ENCODE results near the gene NBAS. TPM values are rescaled to one million over a fixed set of nuclear protein-coding genes. Genes with fewer than 3 reads are reported as not detected.

The NBAS gene
- total RNA-seq, 1 experiment from 2014 or later = 46.4 TPM

- no peak for DNase-seq (ENCODE audit: unreplicated experiment)
- Mint-ChIP-seq H3K4me1 (ENCODE audit: insufficient read depth, unreplicated experiment) (peaks cover 7% of the 10 kb centered on the region), H3K9me3 (ENCODE audit: unreplicated experiment) (no peaks in the 10 kb centered on the region), H3K27ac (ENCODE audit: low read depth, unreplicated experiment) (no peak overlapping the region), H3K27me3 (ENCODE audit: insufficient read depth, unreplicated experiment) (no peaks in the 10 kb centered on the region), H3K4me3 (ENCODE audit: unreplicated experiment) (no peak overlapping the region), H3K36me3 (ENCODE audit: insufficient read depth, unreplicated experiment) (peaks cover 5% of the 10 kb centered on the region)
- TF ChIP-seq CTCF (IDR thresholded peaks at IDR 0.05; ENCODE audit: unreplicated experiment) = no peak
- BruUV-seq (replicated peaks) = no TSS peak
- intact Hi-C loops (cut with micrococcal nuclease) = no loop called here
- ChIA-PET CTCF (interaction anchor here (0.5 to 5.1 kb wide), 3 partner anchors 9 to 926 kb away, joined by 3 to 67 read pairs (median 3); no protein-coding TSS in a partner anchor), POLR2A (interaction anchor here (1.7 kb wide), 1 partner anchor 23 kb away, joined by 4 read pairs; the partner anchor contains the start of gene NBAS)
Measured at GRCh38 chr2:15584767-15585469, 23.8 kb upstream of the NBAS start.

GRCh38 chr2:15584316-15584715 lies 23.2 kb upstream of the NBAS start:
- H3K36me3 Mint-ChIP-seq (ENCODE audit: insufficient read depth, unreplicated experiment) = peaks cover 5% of the 10 kb centered on the region
- no peaks in the 10 kb centered on the region for H3K27me3 Mint-ChIP-seq (ENCODE audit: insufficient read depth, unreplicated experiment)
- H3K4me1 Mint-ChIP-seq (ENCODE audit: insufficient read depth, unreplicated experiment) = peaks cover 7% of the 10 kb centered on the region
- no peak overlapping the region for H3K27ac Mint-ChIP-seq (ENCODE audit: low read depth, unreplicated experiment)
- DNase-seq (ENCODE audit: unreplicated experiment) = no peak
- no TSS peak for BruUV-seq (replicated peaks)
- TF ChIP-seq CTCF (IDR thresholded peaks at IDR 0.05; ENCODE audit: unreplicated experiment) = no peak
- intact Hi-C loops (cut with micrococcal nuclease) = no loop called here
- ChIA-PET CTCF (interaction anchor here (0.5 to 0.7 kb wide), 2 partner anchors 265 to 927 kb away, joined by 3 read pairs; no protein-coding TSS in a partner anchor), POLR2A (interaction anchor here (1.7 kb wide), 1 partner anchor 23 kb away, joined by 4 read pairs; the partner anchor contains the start of gene NBAS)
- no peaks in the 10 kb centered on the region for H3K9me3 Mint-ChIP-seq (ENCODE audit: unreplicated experiment)
- H3K4me3 Mint-ChIP-seq (ENCODE audit: unreplicated experiment) = no peak overlapping the region

GRCh38 chr2:15583826-15584225 lies 22.7 kb upstream of the NBAS start:
- POLR2A ChIA-PET = no interaction called here
- TF ChIP-seq CTCF (IDR thresholded peaks at IDR 0.05; ENCODE audit: unreplicated experiment) = no peak
- Mint-ChIP-seq H3K27ac (ENCODE audit: low read depth, unreplicated experiment) (no peak overlapping the region), H3K36me3 (ENCODE audit: insufficient read depth, unreplicated experiment) (peaks cover 5% of the 10 kb centered on the region), H3K4me3 (ENCODE audit: unreplicated experiment) (no peak overlapping the region), H3K27me3 (ENCODE audit: insufficient read depth, unreplicated experiment) (no peaks in the 10 kb centered on the region), H3K4me1 (ENCODE audit: insufficient read depth, unreplicated experiment) (peaks cover 7% of the 10 kb centered on the region), H3K9me3 (ENCODE audit: unreplicated experiment) (no peaks in the 10 kb centered on the region)
- intact Hi-C loops (cut with micrococcal nuclease) = no loop called here
- DNase-seq (ENCODE audit: unreplicated experiment) = no peak
- CTCF ChIA-PET = interaction anchor here (0.5 kb wide), 1 partner anchor 265 kb away, joined by 3 read pairs; no protein-coding TSS in a partner anchor
- no TSS peak for BruUV-seq (replicated peaks)

GRCh38 chr2:15582710-15583357 lies 21.7 kb upstream of the NBAS start:
- intact Hi-C loops (cut with micrococcal nuclease) = no loop called here
- H3K27ac Mint-ChIP-seq (ENCODE audit: low read depth, unreplicated experiment) = no peak overlapping the region
- CTCF ChIA-PET = interaction anchor here (0.8 kb wide), 1 partner anchor 19 kb away, joined by 4 read pairs; no protein-coding TSS in a partner anchor

More at GRCh38 chr2:15582710-15583357, 21.7 kb upstream of the NBAS start:
- Mint-ChIP-seq H3K4me3 (ENCODE audit: unreplicated experiment) (no peak overlapping the region), H3K4me1 (ENCODE audit: insufficient read depth, unreplicated experiment) (peaks cover 7% of the 10 kb centered on the region), H3K36me3 (ENCODE audit: insufficient read depth, unreplicated experiment) (peaks cover 5% of the 10 kb centered on the region), H3K9me3 (ENCODE audit: unreplicated experiment) (no peaks in the 10 kb centered on the region), H3K27me3 (ENCODE audit: insufficient read depth, unreplicated experiment) (no peaks in the 10 kb centered on the region)
- no peak for DNase-seq (ENCODE audit: unreplicated experiment)
- no TSS peak for BruUV-seq (replicated peaks)
- POLR2A ChIA-PET = interaction anchor here (0.6 to 0.9 kb wide), 2 partner anchors 8 to 327 kb away, joined by 3 read pairs; no protein-coding TSS in a partner anchor
- TF ChIP-seq CTCF (IDR thresholded peaks at IDR 0.05; ENCODE audit: unreplicated experiment) = no peak

Data from MCF 10A (cell line).